ENCODE results near the gene NSD2.
A peak's percentile ranks its signal among the peaks of the same experiment; 100 is the strongest.
"Not testable (repeated sequence)": the region's sequence is repeated elsewhere in the genome, so short reads cannot be mapped to it uniquely, and the experiment has no call there.

NSD2 gene

DNA sequence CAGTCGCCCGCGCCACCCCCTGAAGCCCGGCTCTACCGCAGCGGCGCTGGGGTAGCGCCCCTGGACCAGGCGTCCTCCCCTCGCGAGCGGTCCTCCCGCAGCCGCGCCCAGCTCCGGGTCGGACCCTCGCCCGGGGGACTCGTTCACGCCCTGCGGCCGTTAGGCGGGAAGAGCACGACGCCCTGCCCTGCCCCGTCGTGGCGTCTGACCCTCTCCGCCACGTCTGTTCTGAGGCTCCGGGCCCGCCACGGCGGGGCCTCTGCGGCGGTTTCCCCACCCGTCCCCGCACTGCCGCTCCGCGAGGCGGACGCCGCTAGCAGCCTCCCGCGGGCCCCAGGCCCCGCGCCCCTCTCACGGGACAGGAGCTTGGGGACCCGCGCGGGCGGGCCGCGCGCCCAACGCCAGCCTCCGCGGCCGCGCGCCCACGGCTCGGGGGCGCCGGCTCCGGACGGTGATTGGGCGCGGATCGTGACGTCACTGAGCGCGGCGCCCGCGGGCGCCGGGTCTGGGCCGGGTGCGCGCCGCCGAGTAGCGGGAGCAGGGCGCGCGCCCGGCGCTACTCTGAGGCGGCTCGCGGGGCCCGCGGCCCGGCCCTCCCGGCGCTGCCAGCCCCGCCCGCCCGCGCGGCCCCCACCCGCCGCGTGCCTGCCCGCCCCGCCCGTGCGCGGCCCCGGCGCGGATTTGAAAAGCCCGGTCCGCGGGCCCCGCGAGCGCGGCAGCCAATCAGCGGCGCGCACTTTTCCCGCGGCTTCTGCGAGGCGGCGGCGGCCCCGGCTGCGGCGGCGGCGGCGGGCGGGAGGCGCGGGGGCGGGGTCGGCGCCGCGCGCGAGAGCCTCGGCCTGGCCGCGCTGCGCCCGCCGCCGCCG, at the start of gene NSD2:
TSS of gene NSD2 (plus strand) at position 816 of the 866 bp plus-strand sequence. CDS start 29,262 bp downstream, outside the sequence.
- peak; percentile 97 for DNase-seq (ENCODE audit: low spot score)

DNA sequence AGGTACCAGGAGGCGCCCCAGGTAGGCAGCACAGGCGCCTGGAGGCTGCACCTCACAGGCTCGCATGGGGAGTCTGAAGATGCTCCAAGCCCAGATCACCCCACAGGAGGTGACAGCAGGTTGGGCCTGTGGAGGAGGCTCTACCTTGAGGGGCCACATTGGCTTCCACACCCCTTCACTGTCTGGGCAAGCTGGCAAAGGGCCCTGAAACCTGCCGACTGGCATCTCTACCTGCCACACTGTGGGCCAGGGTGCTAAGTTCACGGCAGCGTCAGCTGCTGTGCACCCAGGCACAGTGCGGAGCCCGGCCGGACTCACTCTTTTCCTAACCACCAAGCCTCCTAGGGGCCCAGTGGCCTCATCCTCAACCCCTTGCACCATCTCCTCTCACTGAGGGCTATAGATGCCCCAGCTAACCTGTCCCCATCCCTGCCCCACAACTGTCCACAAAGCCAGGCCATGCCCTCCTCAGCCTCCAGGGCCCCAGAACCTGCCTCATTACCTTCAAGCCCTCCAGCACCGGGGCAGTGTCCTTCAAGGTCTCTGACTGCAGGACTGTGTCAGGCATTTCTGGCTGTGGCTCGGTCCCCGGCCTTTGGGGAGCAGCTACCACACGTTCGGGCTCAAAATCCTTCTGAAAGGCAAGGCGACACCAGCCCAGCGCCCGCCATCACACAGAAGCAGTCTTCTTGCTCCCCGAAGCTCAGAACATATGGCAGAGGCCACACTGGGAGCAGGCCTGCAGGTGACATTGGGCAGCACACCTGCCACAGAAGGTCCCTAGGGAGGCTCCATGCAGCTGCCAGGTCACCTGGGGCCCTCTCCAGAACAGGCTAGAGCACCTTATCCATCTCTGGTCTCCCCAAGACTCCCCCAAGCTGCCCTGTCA, 49.3 kb upstream of the NSD2 start:
- DNase-seq (ENCODE audit: low spot score): no peak

DNA sequence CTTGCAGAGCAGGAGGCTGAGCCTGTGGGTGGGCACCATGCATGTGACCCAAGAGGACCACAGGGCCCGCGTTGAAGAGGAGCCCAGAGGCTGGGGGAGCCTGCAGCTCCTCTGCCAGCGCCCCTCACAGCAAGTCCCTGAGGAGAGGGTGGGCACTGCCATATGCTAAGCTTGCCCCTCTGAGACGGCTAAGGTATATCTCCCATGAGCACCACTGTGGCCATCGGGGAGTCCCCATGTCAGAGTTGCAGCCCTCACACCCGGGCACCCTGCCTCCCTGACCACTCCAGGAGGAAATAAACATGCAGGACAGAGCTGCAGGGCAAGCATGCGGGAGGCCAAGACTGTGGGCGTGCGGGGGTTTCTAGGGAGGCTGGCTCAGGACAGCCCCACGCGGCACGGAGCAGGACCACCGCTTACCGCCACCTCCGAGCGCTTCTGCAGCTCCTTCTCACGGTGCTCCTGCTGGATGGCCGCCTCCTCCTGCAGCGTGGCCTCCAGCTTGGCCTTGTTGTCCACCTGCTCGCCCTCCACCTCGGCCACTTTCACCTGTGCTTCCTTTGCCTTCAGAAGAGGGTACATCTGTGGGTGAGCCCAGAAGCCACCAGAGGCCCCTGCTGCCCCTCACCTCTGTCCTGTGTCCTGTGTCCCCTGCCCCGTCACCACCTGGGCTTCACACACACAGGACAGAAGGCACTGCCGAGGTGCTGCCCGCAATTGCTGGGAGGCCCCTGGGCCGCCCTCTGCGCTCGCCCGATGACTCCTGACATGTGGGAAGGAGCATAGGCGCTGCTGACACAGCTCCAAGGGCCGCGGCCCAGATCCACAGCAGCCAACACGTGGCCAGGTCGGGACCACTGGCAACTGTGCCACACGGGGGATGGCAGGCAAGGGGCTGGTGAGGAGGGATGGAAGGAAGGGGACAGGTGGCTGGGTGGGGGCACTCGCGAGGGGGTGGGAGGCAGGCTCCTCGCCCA, 48.3 kb upstream of the NSD2 start:
- DNase-seq (ENCODE audit: low spot score): no peak

DNA sequence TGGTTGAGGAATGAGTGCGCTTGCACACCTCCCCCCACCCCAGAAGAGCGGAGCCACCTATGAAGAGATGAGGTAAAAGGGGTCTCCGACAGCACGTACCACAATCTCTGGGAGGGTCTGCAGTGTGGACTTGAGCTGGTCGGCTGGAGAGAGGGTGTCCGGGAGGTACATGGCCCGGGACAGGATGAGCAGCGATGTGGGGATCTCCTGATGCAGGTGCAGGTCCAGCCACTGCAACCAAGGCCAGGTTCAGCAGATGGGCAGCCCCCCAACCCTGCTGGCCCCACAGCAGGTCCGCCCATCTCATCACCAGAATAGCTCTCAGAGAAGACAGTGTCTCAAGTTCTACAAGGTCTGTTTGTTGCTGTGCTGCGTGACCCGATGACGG, 47.7 kb upstream of the NSD2 start:
- DNase-seq (ENCODE audit: low spot score): no peak

DNA sequence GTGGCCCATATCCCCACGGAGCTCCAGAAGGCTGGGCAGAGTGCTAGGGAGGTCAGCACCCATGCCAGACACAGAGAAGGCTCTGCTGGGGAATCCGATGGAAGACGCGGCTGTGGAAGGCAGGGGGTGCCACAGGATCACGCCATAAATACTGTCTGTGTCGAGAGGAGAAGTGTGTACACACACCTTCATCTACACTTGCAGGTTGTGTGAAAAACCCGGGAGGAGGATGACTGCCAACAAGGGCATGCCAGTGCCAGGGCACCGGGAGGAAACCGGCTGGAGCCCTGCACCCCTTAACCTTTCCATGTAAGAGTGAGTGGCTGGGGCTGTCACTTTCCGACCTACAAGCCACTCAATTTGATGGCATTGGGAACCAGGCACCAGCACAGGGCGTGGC, 46.4 kb upstream of the NSD2 start:
- no peak for DNase-seq (ENCODE audit: low spot score)

DNA sequence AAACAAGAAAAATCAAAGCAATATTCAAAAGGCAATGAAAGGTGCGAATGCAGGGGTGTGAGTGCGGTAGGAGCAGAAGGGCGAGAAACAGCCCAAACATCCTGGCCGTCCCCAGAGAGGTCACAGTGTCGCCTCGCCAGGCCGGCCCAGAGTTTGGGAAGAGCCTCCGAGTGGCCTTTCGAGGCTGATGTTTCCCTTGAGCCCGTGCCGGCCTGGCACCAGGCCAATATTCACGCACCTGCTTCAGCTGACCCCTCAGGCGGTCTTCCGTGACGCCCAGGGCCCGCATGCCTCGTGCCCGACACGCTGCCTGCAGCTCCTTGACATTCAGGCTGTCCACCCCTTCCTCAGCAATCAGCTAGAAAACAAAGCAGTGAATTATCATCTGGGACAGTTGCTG, 45.9 kb upstream of the NSD2 start:
- DNase-seq (ENCODE audit: low spot score): no peak

DNA sequence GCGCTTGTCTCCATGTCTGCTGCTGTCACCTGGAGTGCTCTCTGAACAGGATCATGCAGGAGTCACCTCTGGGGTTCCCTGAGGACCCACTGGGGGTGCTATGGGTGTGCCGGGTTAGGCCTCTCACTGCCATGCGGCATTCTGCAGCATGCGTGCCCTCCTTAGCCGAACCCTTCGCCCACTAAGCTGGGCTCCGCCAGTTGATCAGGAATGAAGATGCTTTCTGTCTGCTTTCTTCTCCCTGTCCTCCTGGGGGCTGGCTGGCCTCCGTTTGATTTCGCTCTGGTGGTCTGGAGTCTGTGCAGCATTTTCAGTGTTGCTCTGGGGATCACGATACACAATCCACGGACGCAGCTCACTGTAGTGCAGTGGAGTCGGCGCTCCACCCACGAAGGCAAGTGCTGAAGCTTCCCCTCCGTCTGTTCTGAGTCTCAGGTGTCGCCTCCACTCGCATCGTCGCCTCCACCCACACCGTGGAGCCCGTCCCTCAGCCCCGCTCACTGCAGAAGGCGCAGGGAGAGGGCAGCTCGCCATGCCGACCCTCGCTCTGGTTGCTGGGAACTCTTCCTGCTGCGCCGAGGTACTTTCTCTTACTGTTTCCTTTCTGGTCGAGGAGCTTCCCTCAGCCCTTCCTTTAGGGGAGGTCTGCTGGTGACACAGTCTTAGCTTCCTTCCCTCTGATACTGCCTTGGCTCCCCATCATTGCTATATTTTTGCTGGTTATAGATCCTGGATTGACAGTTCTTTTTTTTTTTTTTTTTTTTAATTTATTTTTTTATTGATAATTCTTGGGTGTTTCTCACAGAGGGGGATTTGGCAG, 44.5 kb upstream of the NSD2 start:
- DNase-seq (ENCODE audit: low spot score): no peak

DNA sequence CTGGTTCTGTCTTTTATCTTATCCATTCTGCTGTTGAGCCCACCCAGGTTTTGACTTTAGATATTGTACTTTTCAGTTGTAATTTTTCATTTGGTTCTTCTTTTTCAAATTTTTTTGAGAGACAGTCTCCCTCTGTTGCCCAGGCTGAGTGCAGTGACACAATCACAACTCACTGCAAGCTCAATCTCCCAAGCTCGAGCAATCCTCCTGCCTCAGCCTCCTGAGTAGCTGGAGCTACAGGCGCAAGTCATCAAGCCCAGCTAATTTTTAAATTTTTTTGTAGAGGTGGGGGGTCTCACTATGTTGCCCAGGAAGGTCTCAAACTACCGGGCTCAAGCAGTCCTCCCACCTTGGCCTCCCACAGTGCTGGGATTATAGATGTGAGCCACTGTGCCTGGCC, 41.0 kb upstream of the NSD2 start:
- DNase-seq (ENCODE audit: low spot score): no peak

DNA sequence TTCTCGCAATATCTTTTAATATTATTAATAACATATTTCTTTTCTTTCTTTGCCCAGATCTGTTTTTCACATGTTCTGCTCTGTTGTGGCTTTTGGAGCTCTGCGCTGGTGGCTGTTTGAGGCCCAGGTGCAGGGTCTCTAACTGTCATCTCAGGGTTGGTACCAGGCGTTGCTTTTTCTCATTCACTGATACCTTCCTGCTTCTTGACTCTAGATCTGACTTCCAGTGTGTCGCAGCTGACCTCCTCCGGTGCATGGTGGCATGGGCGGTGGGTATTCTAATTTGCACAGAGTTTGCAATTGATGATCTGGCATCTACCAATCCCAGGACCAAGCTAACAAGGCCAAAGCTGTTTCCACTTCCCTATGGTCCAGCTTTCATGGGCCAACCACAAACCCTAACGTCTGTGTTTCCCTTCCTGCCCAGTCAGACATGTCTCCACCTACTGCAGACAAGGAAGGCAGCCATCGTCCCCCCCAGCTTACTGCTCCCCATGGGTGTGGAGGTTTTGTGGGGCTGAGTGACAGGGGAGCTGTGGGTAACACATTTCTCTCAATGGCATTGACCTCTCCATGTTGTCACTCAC, 40.5 kb upstream of the NSD2 start:
- DNase-seq (ENCODE audit: low spot score): no peak

DNA sequence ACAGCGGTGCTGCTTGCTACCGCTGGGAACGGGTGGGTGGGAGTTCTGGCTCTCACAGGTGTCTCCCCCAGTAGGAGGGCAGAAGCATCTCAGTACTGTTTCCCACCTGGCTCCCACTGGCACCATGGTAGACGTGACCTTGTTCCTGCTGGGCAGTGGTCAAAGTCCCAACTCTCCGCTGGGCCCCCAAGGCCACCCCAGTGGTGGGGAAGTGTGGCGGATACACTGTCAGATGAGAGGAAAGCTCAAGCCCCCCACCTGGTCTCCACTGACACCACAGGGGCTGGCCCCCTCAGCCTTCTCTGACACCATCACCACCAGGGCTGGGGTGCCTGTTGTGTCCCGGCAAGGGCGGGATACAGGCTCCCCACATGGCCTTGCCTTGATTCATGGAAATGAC, 39.9 kb upstream of the NSD2 start:
- no peak for DNase-seq (ENCODE audit: low spot score)

DNA sequence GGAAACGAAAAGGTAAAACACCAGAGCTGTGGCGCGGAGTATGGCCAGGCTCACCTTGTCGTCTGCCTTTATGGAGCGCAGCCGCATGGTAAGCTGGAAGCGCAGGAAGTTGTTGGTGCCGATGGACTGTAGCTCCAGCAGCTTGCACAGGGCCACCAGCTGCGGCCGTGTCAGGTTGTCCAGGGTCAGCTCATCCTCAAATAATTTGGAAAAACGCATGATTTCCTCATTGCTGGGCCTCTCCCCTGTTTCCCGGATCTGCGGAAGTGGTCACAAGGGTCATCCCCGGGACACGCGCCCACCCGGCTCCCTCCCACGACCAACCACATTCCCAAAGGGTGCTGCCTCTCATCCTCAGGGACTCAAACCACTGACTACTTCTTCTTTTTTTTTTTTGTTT, 38.5 kb upstream of the NSD2 start:
- no peak for DNase-seq (ENCODE audit: low spot score)

DNA sequence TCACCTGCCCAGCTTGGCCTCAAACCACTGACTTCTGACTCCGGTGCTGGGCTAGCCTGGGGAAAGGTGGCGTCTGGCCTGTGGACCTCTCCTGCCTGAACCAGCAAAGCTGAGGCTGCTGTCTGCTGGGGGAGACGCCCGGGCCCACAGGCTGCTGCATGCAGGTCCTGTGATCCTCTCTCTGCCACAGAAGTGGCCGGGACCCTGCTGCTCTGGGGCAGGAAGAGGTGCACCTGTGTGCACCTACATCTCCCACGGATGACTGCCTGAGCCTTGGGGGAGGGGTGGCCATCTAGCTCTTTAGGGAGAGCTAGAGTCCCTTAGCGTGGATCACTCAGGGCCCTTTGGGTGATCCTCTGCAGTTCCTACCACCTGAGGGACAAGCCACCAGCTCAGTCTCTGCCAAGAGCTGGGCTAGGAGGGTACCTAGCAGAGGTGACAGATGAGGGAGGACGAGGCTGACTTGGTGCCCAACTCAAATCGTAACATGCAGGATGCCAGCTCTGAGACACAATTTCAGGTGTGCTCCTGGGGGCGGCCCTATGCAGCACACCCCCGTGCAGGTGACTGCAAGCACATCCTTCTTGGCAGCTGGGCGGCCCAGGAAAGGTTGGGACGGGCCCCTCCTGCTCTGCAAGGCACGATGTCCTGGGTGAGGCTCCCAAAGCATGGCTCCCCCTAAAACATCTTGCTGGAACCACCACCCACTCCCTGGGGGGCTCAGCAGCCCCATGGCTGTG, 37.7 kb upstream of the NSD2 start:
- no peak for DNase-seq (ENCODE audit: low spot score)

DNA sequence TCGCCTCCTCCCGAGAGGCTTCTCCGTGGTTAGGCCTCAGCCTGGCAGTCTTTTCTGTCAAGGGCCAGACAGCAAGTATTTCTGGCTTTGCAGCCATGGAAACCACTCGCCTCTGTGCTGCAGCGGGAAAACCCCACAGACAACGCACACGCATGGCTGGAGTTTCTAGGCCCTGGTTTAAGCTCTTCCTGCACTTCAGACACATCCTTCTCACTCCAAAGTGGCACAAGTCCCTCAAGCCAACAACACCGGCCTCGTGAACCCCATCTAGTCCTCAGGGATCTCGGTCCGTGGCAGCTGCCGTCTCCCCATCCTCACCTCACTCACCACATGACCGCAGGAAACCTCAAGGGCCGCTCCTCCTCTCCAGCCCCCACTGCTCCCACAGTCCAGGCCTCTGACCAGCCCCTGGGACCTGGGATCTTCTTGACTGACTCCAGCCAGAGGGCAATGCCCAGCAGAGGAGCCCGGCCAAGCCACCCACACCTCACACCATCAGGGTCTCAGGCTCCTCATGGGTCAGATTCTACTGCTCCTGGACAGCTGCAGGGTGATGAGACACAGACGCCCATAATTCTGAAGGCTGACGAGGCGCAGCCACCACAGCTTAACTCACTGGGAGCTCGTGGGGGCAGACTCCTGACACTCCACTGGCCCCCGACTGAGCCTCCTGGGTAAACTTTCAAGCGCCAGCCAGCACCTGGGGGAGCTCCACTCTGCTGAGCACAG, 37.0 kb upstream of the NSD2 start:
- no peak for DNase-seq (ENCODE audit: low spot score)

DNA sequence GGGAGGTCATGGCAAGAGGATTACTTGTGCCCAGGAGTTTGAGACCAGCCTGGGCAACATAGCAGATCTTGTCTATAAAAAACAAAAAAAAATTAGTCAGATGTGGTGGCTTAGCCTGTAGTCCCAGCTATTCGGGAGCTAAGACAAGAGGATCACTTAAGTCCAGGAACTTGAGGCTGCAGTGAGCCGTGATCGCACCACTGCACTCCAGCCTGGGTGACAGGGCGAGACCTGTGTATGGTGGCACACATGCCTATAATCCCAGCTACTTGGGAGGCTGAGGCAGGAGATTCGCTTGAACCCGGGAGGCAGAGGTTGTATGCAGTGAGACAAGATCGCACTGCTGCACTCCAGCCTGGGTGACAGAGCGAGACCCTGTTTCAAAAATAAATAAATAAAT, 35.4 kb upstream of the NSD2 start:
- not testable (repeated sequence) for DNase-seq (ENCODE audit: low spot score)

DNA sequence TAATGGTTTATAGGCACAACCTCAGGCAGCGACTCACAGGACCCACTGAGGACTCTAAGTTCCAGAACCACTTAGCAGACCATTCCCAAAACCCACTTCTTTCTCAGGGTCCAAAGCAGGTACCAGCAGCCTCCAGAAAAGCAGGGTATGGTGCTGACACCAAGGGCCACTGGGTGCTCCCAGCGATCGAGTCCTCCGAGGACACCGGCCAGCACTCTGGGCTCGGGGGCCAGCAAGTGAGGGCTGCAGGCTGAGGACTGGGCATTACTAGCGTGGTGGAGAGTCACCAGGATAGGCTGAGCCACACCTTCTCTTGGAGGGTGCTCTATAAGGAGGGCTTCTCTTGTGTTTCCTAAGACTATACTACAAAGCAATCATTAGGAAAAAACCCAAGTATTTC, 34.5 kb upstream of the NSD2 start:
- no peak for DNase-seq (ENCODE audit: low spot score)

DNA sequence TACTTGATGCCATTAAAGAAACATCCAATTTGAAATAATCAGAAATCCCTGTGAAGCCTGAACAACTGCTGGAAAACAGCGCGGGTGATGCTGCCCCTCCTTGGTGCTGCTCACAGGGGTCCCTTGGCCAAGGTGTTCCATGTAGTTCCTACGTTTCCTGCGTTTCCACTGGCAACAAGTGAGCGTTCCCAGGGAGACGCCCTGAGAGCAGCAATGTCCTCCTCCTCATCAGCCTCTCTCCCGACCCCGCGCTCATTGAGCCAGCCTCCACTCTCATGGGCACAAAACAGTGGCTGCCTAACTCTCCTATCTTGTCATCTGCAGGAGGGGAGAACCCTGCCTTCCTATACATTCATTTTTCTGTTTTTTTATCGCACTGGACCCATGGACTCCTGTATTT, 34.1 kb upstream of the NSD2 start:
- no peak for DNase-seq (ENCODE audit: low spot score)

DNA sequence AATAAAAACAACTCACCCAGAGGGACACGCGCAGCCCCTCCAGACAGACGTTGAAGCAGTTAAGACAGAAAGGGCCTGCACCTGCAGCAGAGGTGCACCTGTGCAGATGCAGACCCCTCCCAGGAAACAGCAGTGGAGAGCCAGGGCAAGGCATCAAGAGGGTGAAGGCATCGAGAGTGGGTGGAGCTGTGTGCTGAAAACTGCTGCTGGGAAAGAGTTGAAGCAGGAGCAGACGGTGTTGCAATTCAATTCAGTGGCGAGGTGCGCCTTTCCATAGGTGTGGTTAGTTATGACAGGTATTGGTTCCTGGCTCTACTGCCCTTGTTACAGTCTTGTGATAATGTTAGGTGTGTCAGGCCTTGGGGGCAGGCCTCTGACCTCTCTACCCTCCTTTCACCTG, 31.9 kb upstream of the NSD2 start:
- no peak for DNase-seq (ENCODE audit: low spot score)

DNA sequence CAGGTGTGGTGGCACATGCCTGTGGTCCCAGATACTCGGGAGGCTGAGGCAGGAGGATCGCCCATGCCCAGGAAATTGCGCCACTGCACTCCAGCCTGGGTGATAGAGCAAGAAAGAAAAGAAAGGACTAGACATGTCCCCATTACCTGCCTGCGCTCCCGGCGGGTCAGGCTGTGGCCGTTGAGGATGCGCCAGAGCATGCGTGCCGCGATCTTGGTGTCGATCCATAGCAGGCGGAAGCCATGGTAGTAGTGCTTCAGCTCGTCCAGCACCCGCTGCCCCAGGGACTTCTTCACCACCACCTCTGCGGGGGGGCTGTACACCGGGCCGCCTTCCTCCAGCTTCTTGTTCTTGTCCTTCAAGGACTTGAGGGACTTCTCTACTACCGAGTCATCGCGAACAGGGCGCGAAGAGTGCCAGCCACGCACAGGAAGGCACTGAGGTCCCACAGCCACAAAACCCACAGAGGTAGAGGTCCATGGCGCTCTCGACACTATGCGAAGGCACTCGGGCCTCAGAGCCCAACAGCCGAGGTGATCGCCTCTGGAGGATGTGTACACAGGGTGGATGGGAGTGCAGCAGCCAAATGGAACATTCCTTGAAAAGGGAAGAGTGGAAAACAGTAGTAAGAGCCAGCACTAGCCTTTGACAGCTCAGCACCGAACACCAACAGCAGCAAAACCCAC, 29.8 kb upstream of the NSD2 start:
- no peak for DNase-seq (ENCODE audit: low spot score)

DNA sequence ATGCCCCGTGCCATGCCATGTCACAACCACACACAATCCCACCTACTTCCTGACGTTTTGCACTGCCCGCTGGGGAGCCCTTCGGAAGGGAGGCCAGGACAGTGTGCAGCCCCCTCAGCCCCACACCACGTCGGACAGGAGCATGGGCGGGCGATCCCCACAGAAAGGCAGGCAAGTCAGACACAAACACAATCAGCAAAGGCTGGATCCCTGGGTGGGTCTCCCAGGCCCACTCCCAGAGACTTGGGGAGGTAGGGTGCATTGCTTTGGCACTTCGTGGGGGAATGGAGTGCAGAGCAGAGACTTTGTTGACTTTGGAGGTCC, 29.3 kb upstream of the NSD2 start:
- no peak for DNase-seq (ENCODE audit: low spot score)

Data from AG08395 (cell line).